Colonic mucosa (tissue), 4 donors: ENCODE data around the gene FUCA1. TPM values are rescaled to one million over a fixed set of nuclear protein-coding genes. Genes with fewer than 3 reads are reported as not detected.

Experiments
- DNase-seq: peaks from one replicate; pipeline ENCODE4 v3.0.0-alpha.2; 2020
- H3K27ac ChIP-seq: fragments of 200-600 bp; one replicate; pipeline ENCODE4 v1.8.0; 2021
- H3K27me3 ChIP-seq: fragments of 200-600 bp; one replicate; pipeline ENCODE4 v1.8.0; 2021
- H3K36me3 ChIP-seq: fragments of 200-600 bp; one replicate; pipeline ENCODE4 v1.8.0; 2021
- H3K4me1 ChIP-seq: fragments of 200-600 bp; one replicate; pipeline ENCODE4 v1.8.0; 2021; ENCODE audit warnings: mild to moderate bottlenecking
- H3K4me3 ChIP-seq: fragments of 200-600 bp; one replicate; pipeline ENCODE4 v1.8.0; 2021
- H3K9ac ChIP-seq, 2 donors: one replicate each; pipeline ENCODE4 v1.7.0; 2013; ENCODE audit warnings: control low read depth in 2 of 2, low read depth in 2 of 2, low read length in 2 of 2
- H3K9me3 ChIP-seq: fragments of 200-600 bp; one replicate; pipeline ENCODE4 v1.8.0; 2021
- CTCF ChIP-seq: fragments of 200-600 bp; IDR thresholded peaks from one replicate; pipeline ENCODE4 v1.8.0; 2022; ENCODE audit warnings: antibody characterized with exemption, mild to moderate bottlenecking
- intact Hi-C: fragments of 100-400 bp; cut with DNase I; formaldehyde crosslinking; loops from one replicate; pipeline ENCODE4 v1.14.1; 2022
- total RNA-seq, 2 donors: library from RNA; stranded (reverse); fragmentation: NEBNext Ultra II Directional in 1 of 2; extraction: Animal tissue kit (Norgen Biotek cat#: 25700) in 1 of 2; gene quantifications; one replicate each; pipeline ENCODE4 v1.2.1, GENCODE V29; 2021
- donor health status: healthy.
- donor health status: DM: no; HTN: no; CAD: no.
- donor health status: DM: no; HTN: no; CAD: no.

Gene FUCA1
- total RNA-seq, 2 donors from 2014 or later: 70.1 to 165 TPM

GRCh38 chr1:23825762-23826522 lies 42.1 kb downstream of the FUCA1 start:
- Histone ChIP-seq H3K36me3 (no peaks in the 10 kb centered on the region), H3K27me3 (no peaks in the 10 kb centered on the region), H3K27ac (peak overlapping the region; percentile 91), H3K9me3 (no peaks in the 10 kb centered on the region), H3K4me3 (peak overlapping the region; percentile 95), H3K4me1 (no peaks in the 10 kb centered on the region), H3K9ac (peak overlapping the region; percentile 95 to 100)
- no peak for TF ChIP-seq CTCF
- intact Hi-C loops: no loop called here
- no peak for DNase-seq

GRCh38 chr1:23825076-23825761 lies 42.9 kb downstream of the FUCA1 start, which contains the start of gene HMGCL:
TSS of gene HMGCL (minus strand) at chr1:23825429. CDS start at chr1:23825415, 14 bp downstream.
- no peaks in the 10 kb centered on the region for H3K36me3 ChIP-seq
- no peak for TF ChIP-seq CTCF
- peak within 1 kb of the TSS; percentile 95 to 100 for H3K9ac ChIP-seq
- H3K9me3 ChIP-seq: no peaks in the 10 kb centered on the region
- peak; percentile 94 for DNase-seq
- no peaks in the 10 kb centered on the region for H3K27me3 ChIP-seq
- no peaks in the 10 kb centered on the region for H3K4me1 ChIP-seq
- peak within 1 kb of the TSS; percentile 91 for H3K27ac ChIP-seq
- peak within 1 kb of the TSS; percentile 95 for H3K4me3 ChIP-seq
- intact Hi-C loops: no loop called here

GRCh38 chr1:23824711-23825075 lies 43.4 kb downstream of the FUCA1 start:
- Histone ChIP-seq H3K4me3 (peak overlapping the region; percentile 95), H3K36me3 (no peaks in the 10 kb centered on the region), H3K9ac (peak overlapping the region; percentile 95 to 100), H3K27me3 (no peaks in the 10 kb centered on the region), H3K27ac (peak overlapping the region; percentile 91), H3K9me3 (no peaks in the 10 kb centered on the region), H3K4me1 (no peaks in the 10 kb centered on the region)
- intact Hi-C loops: no loop called here
- no peak for TF ChIP-seq CTCF
- no peak for DNase-seq

GRCh38 chr1:23823767-23824166 lies 44.3 kb downstream of the FUCA1 start:
- no peak overlapping the region for H3K27ac ChIP-seq
- H3K36me3 ChIP-seq: no peaks in the 10 kb centered on the region
- no peak for TF ChIP-seq CTCF
- DNase-seq: no peak
- no peaks in the 10 kb centered on the region for H3K27me3 ChIP-seq
- H3K4me3 ChIP-seq: no peak overlapping the region
- H3K9me3 ChIP-seq: no peaks in the 10 kb centered on the region
- H3K4me1 ChIP-seq: no peaks in the 10 kb centered on the region
- intact Hi-C loops: no loop called here
- no peak overlapping the region for H3K9ac ChIP-seq

- H3K4me1 ChIP-seq: no peaks in the 10 kb centered on the region
- intact Hi-C loops: no loop called here
- TF ChIP-seq CTCF: no peak
- no peak for DNase-seq
- H3K9ac ChIP-seq: no peak overlapping the region
- no peaks in the 10 kb centered on the region for H3K9me3 ChIP-seq
- H3K27ac ChIP-seq: no peak overlapping the region
- H3K27me3 ChIP-seq: no peaks in the 10 kb centered on the region
- peaks cover 11% of the 10 kb centered on the region for H3K36me3 ChIP-seq
- H3K4me3 ChIP-seq: no peak overlapping the region
These were observed 50.5 kb downstream of the FUCA1 start for GRCh38 chr1:23817633-23818032.
